MM.1S (cell line): ENCODE measurements around the gene ODF2L.

Experiments used
- DNase-seq: peaks from one replicate; pipeline ENCODE4 v3.0.0-alpha.2; 2015
- H2AFZ ChIP-seq: fragments of 300-600 bp; sonication (generic); 2 replicates; pipeline ENCODE4 v1.6.0; 2016; ENCODE audit warnings: antibody characterized with exemption, low read length
- H3F3A ChIP-seq: fragments of 300-600 bp; sonication (generic); 2 replicates; pipeline ENCODE4 v1.6.1; 2016; ENCODE audit warnings: mild to moderate bottlenecking, antibody characterized with exemption, low read length, moderate library complexity, mixed read lengths; ENCODE audit not compliant: insufficient read depth
- H3K27ac ChIP-seq: fragments of 300-600 bp; sonication (generic); 2 replicates; pipeline ENCODE4 v1.5.1; 2016; ENCODE audit warnings: mild to moderate bottlenecking, low read length
- H3K27me3 ChIP-seq: fragments of 300-600 bp; sonication (generic); replicated peaks from 2 replicates; pipeline ENCODE4 v1.6.0; 2016; ENCODE audit warnings: low read length; ENCODE audit not compliant: insufficient read depth
- H3K36me3 ChIP-seq: fragments of 300-600 bp; sonication (generic); replicated peaks from 2 replicates; pipeline ENCODE4 v1.6.1; 2016; ENCODE audit warnings: mild to moderate bottlenecking, low read length, mixed read lengths; ENCODE audit not compliant: insufficient read depth
- H3K4me1 ChIP-seq: fragments of 300-600 bp; sonication (generic); 2 replicates; pipeline ENCODE4 v1.6.1; 2016; ENCODE audit warnings: low read length, mixed read lengths
- H3K4me2 ChIP-seq: fragments of 300-600 bp; sonication (generic); 2 replicates; pipeline ENCODE4 v1.6.0; 2016; ENCODE audit warnings: low read depth, low read length
- H3K4me3 ChIP-seq: fragments of 300-600 bp; sonication (generic); 2 replicates; pipeline ENCODE4 v1.5.1; 2016; ENCODE audit warnings: low read length, mixed read lengths
- H3K79me2 ChIP-seq: fragments of 300-600 bp; sonication (generic); 2 replicates; pipeline ENCODE4 v1.6.1; 2016; ENCODE audit warnings: mixed run types, low read length, mixed read lengths
- H3K9ac ChIP-seq: fragments of 300-600 bp; sonication (generic); 2 replicates; pipeline ENCODE4 v1.6.1; 2016; ENCODE audit warnings: low read length, mixed read lengths
- H3K9me2 ChIP-seq: fragments of 300-600 bp; sonication (generic); replicated peaks from 2 replicates; pipeline ENCODE4 v1.6.1; 2016; ENCODE audit warnings: mild to moderate bottlenecking, low read length, mixed read lengths; ENCODE audit not compliant: insufficient read depth
- H3K9me3 ChIP-seq: fragments of 300-600 bp; sonication (generic); replicated peaks from 2 replicates; pipeline ENCODE4 v1.6.1; 2016; ENCODE audit warnings: mild to moderate bottlenecking, low read length, mixed read lengths; ENCODE audit not compliant: insufficient read depth
- H4K20me1 ChIP-seq: fragments of 300-600 bp; sonication (generic); 2 replicates; pipeline ENCODE4 v1.6.1; 2016; ENCODE audit warnings: mild to moderate bottlenecking, low read length, moderate library complexity, mixed read lengths; ENCODE audit not compliant: insufficient read depth
- CTCF ChIP-seq: fragments of 300-600 bp; sonication (generic); IDR thresholded peaks from 2 replicates; pipeline ENCODE4 v1.5.1; 2016; ENCODE audit warnings: antibody characterized with exemption, low read length, mixed read lengths
- EZH2 ChIP-seq: fragments of 300-600 bp; sonication (generic); optimal IDR thresholded peaks from 2 replicates; pipeline ENCODE3; 2017; ENCODE audit warnings: low read depth, mild to moderate bottlenecking, antibody characterized with exemption, low read length, mixed read lengths
- EZH2phosphoT487 ChIP-seq: fragments of 300-600 bp; sonication (generic); IDR thresholded peaks from 2 replicates; pipeline ENCODE4 v1.6.1; 2018; ENCODE audit warnings: antibody characterized with exemption, low read length

ODF2L gene

GRCh38 chr1:86394416-86394815 is 1.7 kb downstream of the ODF2L start:
- Histone ChIP-seq H3K4me1 (peaks cover 4% of the 10 kb centered on the region), H4K20me1 (no peaks in the 10 kb centered on the region), H3K27me3 (no peaks in the 10 kb centered on the region), H3K4me3 (no peak overlapping the region), H3K79me2 (peaks cover 14% of the 10 kb centered on the region), H3K9me3 (no peaks in the 10 kb centered on the region), H3K36me3 (no peaks in the 10 kb centered on the region), H3F3A (peaks cover 11% of the 10 kb centered on the region; the same call in 1 of the 2 replicates), H3K9me2 (no peaks in the 10 kb centered on the region), H3K9ac (no peak overlapping the region), H3K4me2 (no peak overlapping the region), H3K27ac (no peak overlapping the region), H2AFZ (no peak overlapping the region)
- no peak for TF ChIP-seq EZH2phosphoT487
- no peak for DNase-seq

GRCh38 chr1:86389307-86389706 is 6.8 kb downstream of the ODF2L start:
- H2AFZ ChIP-seq = peak overlapping the region; percentile 49
- no peaks in the 10 kb centered on the region for H3K9me3 ChIP-seq
- peak overlapping the region; percentile 54; the same call in 1 of the 2 replicates for H3K27ac ChIP-seq
- H3K4me2 ChIP-seq = peak overlapping the region; percentile 90
- no peaks in the 10 kb centered on the region for H4K20me1 ChIP-seq
- H3K9ac ChIP-seq = peak overlapping the region; percentile 15; the same call in 1 of the 2 replicates
- TF ChIP-seq CTCF (no peak), EZH2 (no peak), EZH2phosphoT487 (no peak)
- H3K9me2 ChIP-seq = no peaks in the 10 kb centered on the region
- peak overlapping the region; percentile 37 for H3K4me3 ChIP-seq
- H3K4me1 ChIP-seq = peaks cover 11% of the 10 kb centered on the region
- H3K36me3 ChIP-seq = no peaks in the 10 kb centered on the region
- H3K79me2 ChIP-seq = peaks cover 9% of the 10 kb centered on the region
- DNase-seq = peak; percentile 52
- peaks cover 9% of the 10 kb centered on the region; the same call in 1 of the 2 replicates for H3F3A ChIP-seq
- H3K27me3 ChIP-seq = no peaks in the 10 kb centered on the region

- Histone ChIP-seq H3K4me1 (peaks cover 11% of the 10 kb centered on the region), H3K27me3 (no peaks in the 10 kb centered on the region), H3K9ac (peak overlapping the region; percentile 15; the same call in 1 of the 2 replicates), H3K27ac (peak overlapping the region; percentile 54; the same call in 1 of the 2 replicates), H2AFZ (peak overlapping the region; percentile 35; the same call in 1 of the 2 replicates), H3K36me3 (no peaks in the 10 kb centered on the region), H4K20me1 (no peaks in the 10 kb centered on the region), H3K9me3 (no peaks in the 10 kb centered on the region), H3F3A (peaks cover 9% of the 10 kb centered on the region; the same call in 1 of the 2 replicates), H3K9me2 (no peaks in the 10 kb centered on the region), H3K4me2 (peak overlapping the region; percentile 90), H3K79me2 (peaks cover 9% of the 10 kb centered on the region), H3K4me3 (peak overlapping the region; percentile 37; the same call in 1 of the 2 replicates)
- DNase-seq = no peak
- TF ChIP-seq EZH2 = no peak
- no peak for TF ChIP-seq CTCF
- no peak for TF ChIP-seq EZH2phosphoT487
Observed at GRCh38 chr1:86388777-86389176, 7.3 kb downstream of the ODF2L start.

GRCh38 chr1:86387916-86388627 is 8.1 kb downstream of the ODF2L start:
- Histone ChIP-seq H3K79me2 (peaks cover 9% of the 10 kb centered on the region), H3K9me2 (no peaks in the 10 kb centered on the region), H3F3A (peaks cover 9% of the 10 kb centered on the region; the same call in 1 of the 2 replicates), H2AFZ (no peak overlapping the region), H3K27ac (no peak overlapping the region), H3K4me1 (peaks cover 17% of the 10 kb centered on the region), H3K4me2 (no peak overlapping the region), H3K9ac (no peak overlapping the region), H3K27me3 (no peaks in the 10 kb centered on the region), H3K4me3 (no peak overlapping the region), H4K20me1 (no peaks in the 10 kb centered on the region), H3K36me3 (no peaks in the 10 kb centered on the region), H3K9me3 (no peaks in the 10 kb centered on the region)
- TF ChIP-seq EZH2 (no peak), EZH2phosphoT487 (no peak), CTCF (no peak)
- no peak for DNase-seq
